ENCODE measurements around the gene MLLT3. TPM values are rescaled to one million over a fixed set of nuclear protein-coding genes. Genes with fewer than 3 reads are reported as not detected.

Gene MLLT3
- total RNA-seq, 3 donors from 2014 or later (not counting 1 experiment from before 2014, with no cell fraction given), result 24.3 to 26.6 (median 25.2) TPM

DNA sequence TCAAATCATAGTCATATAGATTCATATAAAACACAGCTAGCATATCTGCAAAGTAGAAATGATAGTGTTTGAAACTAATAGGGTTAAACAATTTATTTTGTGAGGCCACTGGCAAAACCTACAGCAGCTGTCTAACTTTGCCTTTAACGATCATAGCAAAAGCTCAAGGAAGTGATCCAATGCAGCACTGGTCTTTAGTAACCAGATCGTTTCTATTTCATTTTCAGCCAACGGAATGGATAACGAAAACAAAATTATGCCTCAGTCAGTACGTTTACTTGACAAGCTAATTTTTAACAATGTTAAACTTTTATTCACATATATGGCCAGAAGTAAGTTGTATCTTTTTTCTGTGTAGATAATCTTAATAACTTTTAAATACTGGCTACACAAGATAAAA lies 17.7 kb downstream of the MLLT3 start:
- H3K36me3 ChIP-seq (ENCODE audit: control insufficient read depth, insufficient read depth, low read length), result no peaks in the 10 kb centered on the region
- H3K4me1 ChIP-seq (ENCODE audit: control insufficient read depth, insufficient read depth, low read length), result no peaks in the 10 kb centered on the region
- intact Hi-C loops (cut with micrococcal nuclease), result no loop called here
- Mint-ChIP-seq H3K9me3 (no peaks in the 10 kb centered on the region), H3K4me3 (peak overlapping the region; percentile 65), H3K27ac (peak overlapping the region; percentile 64 to 80), H3K27me3 (ENCODE audit: low read depth in 2 of 2) (no peaks in the 10 kb centered on the region), H3K36me3 (no peaks in the 10 kb centered on the region), H3K4me1 (peaks cover 24 to 34% of the 10 kb centered on the region in 2 donors)
- 1% methylated on average over 4 of the region's 5 CpGs for WGBS (ENCODE audit: insufficient coverage)
- H3K27ac ChIP-seq (ENCODE audit: low read length), result no peak overlapping the region
- no peaks in the 10 kb centered on the region for H3K9me3 ChIP-seq (ENCODE audit: control insufficient read depth, insufficient read depth, low read length)
- no peaks in the 10 kb centered on the region for H3K27me3 ChIP-seq (ENCODE audit: control insufficient read depth, insufficient read depth, low read length)
- peak in 1 of 2 donors; percentile 37 for DNase-seq
- peak; percentile 64 to 80 (median 76) for ATAC-seq
- TF ChIP-seq, protein P1, sequence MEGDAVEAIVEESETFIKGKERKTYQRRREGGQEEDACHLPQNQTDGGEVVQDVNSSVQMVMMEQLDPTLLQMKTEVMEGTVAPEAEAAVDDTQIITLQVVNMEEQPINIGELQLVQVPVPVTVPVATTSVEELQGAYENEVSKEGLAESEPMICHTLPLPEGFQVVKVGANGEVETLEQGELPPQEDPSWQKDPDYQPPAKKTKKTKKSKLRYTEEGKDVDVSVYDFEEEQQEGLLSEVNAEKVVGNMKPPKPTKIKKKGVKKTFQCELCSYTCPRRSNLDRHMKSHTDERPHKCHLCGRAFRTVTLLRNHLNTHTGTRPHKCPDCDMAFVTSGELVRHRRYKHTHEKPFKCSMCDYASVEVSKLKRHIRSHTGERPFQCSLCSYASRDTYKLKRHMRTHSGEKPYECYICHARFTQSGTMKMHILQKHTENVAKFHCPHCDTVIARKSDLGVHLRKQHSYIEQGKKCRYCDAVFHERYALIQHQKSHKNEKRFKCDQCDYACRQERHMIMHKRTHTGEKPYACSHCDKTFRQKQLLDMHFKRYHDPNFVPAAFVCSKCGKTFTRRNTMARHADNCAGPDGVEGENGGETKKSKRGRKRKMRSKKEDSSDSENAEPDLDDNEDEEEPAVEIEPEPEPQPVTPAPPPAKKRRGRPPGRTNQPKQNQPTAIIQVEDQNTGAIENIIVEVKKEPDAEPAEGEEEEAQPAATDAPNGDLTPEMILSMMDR (IDR thresholded peaks at IDR 0.05), result no peak
- no peak overlapping the region for H3K4me3 ChIP-seq (ENCODE audit: low read length)

DNA sequence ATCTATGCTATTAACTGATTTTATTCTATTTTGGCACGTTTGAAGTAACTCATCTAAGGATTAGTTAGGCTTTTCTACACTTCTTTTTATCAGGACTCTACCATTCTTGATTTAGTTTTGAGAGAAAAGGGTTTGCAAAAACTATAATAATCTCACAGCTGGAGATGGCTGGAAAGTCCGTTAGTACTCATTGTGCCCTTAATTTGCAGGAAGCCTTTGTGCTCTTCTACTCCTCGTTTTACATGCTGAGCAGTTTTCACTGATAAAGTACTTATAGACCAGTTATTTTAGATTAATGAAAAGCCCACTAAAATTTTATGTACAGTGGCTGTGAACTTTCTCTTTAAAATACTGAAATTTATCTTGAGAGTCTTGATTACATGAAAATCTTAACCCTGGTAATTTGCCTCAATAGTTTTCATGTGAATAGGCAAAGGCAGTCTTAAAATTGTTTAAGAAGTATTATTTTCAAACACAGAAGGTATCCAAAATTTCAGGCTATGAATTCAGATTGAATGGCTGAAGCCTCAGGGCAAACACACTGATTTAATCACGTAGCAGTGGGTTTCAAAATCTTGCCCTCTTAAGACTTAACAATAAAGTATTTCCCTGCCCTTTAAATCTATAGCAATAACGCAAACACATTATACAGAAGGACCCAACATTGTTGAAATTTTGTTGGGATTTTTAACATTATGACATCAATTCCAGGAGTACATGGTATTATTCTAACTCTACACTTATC lies 18.6 kb downstream of the MLLT3 start:
- H3K27ac ChIP-seq (ENCODE audit: low read length), result no peak overlapping the region
- H3K36me3 Mint-ChIP-seq, result no peaks in the 10 kb centered on the region
- H3K36me3 ChIP-seq (ENCODE audit: control insufficient read depth, insufficient read depth, low read length), result no peaks in the 10 kb centered on the region
- WGBS (ENCODE audit: insufficient coverage), result 67% methylated on average over 1 of the region's 5 CpGs
- no peak for ATAC-seq
- no peaks in the 10 kb centered on the region for H3K27me3 Mint-ChIP-seq (ENCODE audit: low read depth in 2 of 2)
- no peaks in the 10 kb centered on the region for H3K4me1 ChIP-seq (ENCODE audit: control insufficient read depth, insufficient read depth, low read length)
- H3K4me3 ChIP-seq (ENCODE audit: low read length), result no peak overlapping the region
- H3K4me1 Mint-ChIP-seq, result peaks cover 24 to 34% of the 10 kb centered on the region in 2 donors
- no peaks in the 10 kb centered on the region for H3K9me3 Mint-ChIP-seq
- peak overlapping the region; percentile 64 to 80 for H3K27ac Mint-ChIP-seq
- DNase-seq, result no peak
- H3K27me3 ChIP-seq (ENCODE audit: control insufficient read depth, insufficient read depth, low read length), result no peaks in the 10 kb centered on the region
- intact Hi-C loops (cut with micrococcal nuclease), result no loop called here
- H3K9me3 ChIP-seq (ENCODE audit: control insufficient read depth, insufficient read depth, low read length), result no peaks in the 10 kb centered on the region
- H3K4me3 Mint-ChIP-seq, result no peak overlapping the region
- TF ChIP-seq, protein P1 (IDR thresholded peaks at IDR 0.05), result no peak

DNA sequence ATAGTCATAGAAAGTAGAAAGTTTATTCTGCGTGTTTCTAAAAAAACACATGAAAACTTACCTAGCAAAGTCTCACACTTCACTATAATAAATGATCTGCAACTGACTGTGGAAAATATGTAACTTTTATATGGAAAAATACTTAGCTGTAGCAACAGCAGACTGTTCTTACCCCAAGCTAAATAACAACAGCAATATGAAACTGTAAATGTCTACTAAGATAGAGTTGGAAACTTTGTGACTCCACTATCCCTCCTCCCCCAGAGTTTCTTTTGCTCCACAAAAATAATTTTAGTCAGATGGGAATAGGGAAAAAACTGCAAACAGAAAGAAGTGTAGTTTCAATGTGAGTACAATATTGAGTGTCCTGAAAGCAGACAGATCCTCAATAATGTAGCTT lies 21.0 kb downstream of the MLLT3 start:
- H3K4me3 ChIP-seq (ENCODE audit: low read length), result no peak overlapping the region
- peaks cover 37 to 43% of the 10 kb centered on the region in 2 donors for H3K4me1 Mint-ChIP-seq
- no peaks in the 10 kb centered on the region for H3K9me3 ChIP-seq (ENCODE audit: control insufficient read depth, insufficient read depth, low read length)
- H3K4me1 ChIP-seq (ENCODE audit: control insufficient read depth, insufficient read depth, low read length), result no peaks in the 10 kb centered on the region
- H3K27ac Mint-ChIP-seq, result no peak overlapping the region
- no peaks in the 10 kb centered on the region for H3K36me3 ChIP-seq (ENCODE audit: control insufficient read depth, insufficient read depth, low read length)
- H3K4me3 Mint-ChIP-seq, result no peak overlapping the region
- no CpG with 5 or more reads among the region's 1 CpG for WGBS (ENCODE audit: insufficient coverage)
- no peaks in the 10 kb centered on the region for H3K27me3 ChIP-seq (ENCODE audit: control insufficient read depth, insufficient read depth, low read length)
- H3K9me3 Mint-ChIP-seq, result no peaks in the 10 kb centered on the region
- H3K27ac ChIP-seq (ENCODE audit: low read length), result no peak overlapping the region
- H3K27me3 Mint-ChIP-seq (ENCODE audit: low read depth in 2 of 2), result no peaks in the 10 kb centered on the region
- ATAC-seq (no peak), DNase-seq (no peak)
- no peaks in the 10 kb centered on the region for H3K36me3 Mint-ChIP-seq
- intact Hi-C loops (cut with micrococcal nuclease), result no loop called here
- TF ChIP-seq, protein P1 (IDR thresholded peaks at IDR 0.05), result no peak
